HG03521 (cell line): ENCODE data around the gene ENO1.

Source experiments
- ATAC-seq: cut with Tn5 transposase; IDR thresholded peaks from one replicate; pipeline ENCODE4 v1.9.1; 2021; ENCODE audit warnings: mild to moderate bottlenecking, moderate library complexity; ENCODE audit not compliant: unreplicated experiment

Gene ENO1

DNA sequence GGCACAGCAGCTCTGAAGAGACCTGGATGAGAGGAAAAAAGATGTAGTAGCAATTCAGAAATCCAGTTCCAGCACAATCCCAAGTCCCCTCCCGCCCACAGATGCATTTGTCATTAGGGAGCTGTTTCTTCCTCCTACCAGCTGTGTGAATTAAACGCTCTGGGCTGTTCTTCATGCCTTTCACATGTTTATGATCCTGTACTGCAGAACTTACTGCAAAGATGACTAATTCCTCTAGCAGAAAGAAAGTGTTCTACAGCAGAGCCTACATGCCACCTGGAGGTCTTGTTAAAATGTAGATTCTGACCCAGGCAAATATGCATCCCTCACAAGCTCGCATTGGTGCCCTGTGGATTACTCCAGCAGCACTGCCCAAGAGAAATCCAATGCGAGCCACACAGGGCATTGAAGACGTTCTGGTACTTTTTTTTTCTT lies 6.5 kb downstream of the ENO1 start:
- ATAC-seq, result no peak

- no peak for ATAC-seq
Observed at GRCh38 chr1:8871539-8871935, 6.9 kb downstream of the ENO1 start.

DNA sequence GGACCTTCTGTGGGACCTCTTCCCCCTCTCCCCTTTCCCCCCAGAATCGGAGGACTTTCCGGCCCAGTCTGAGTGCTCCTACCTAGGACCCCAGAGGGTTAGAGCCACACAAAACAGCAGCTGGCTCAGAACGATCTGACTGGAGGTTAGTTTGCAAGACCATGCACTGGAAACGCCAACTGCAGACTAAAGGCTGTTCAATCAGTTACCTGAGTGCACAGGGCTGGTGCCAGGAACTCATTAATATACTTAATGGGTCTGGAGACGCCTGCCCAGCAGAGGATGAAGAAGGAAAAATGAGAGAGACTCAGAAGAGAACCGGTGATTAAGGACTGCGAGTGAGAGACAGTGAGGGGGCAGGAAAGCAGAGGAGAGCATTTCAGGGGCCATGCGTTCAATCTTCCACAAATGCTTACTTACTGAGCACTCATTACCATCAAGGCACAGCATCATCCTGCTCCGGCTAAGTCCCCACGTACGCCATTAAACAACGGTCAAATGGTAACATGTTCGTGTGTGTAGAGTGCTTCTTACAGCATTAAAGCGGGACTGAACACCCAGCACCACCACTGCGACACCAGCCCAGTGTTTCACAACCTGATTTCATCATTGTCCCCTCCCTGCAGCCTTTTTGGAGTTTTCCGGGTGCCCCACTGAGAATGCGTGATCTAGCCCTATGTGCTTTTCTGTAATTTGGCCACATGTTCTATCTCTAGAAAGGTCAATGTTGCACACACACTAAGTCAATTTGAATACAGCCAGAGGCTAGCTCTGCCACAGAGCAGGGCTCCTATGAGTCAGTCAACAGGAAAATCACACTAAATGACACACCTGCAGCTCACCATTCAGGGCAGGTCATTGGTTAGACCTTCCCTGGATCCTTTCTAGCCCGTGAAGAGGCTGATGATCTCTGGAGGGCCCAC lies 7.6 kb downstream of the ENO1 start:
- no peak for ATAC-seq

DNA sequence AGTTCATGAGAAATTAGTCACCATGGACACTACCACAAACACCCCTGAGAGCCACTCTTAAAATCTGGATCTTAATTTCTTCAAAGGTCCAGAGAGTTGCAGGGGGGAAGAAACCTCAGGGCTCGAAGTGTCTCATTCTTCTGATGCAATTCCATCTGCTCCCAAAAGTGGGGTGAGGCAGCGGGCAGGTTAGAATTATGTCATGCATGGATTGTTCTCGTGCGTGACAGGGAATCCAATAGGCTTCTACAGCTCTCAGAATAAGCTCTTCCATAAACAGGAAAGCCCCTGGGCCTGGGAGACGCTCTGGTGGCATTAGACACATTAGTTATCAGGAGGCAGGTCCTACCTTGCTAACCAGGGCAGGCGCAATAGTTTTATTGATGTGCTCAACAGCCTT lies 8.4 kb downstream of the ENO1 start:
- ATAC-seq, result no peak

DNA sequence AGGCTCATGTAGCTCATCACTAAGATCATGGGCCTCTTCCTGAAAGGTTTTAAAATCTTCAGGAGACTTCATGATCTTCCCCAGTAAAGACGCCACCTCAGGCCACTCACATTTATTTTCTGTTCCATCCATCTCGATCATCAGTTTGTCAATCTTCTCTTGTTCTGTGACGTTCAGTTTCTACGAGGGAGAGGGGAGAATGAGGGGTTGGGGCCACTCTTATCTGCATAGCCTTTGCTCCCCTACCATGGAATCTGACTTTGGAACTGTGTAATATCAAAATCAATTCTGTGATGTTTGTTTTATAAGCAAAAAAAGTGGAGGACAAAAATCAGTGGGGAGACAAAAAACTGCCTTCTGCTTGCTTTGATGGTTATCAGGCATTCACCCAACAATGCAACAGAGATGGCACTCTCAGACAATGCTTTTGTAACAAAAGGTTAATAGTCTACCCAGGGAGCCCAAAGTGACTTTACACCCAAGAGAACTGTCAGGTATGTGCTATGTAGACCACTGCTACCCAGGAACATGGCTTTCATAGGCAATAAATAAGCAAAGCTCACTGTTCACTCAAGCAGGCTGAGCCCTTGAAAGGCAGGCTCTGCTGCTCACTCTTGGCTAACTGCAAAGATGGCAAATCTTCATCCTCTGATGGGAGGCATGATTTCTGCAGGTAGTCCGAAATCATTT lies 10.5 kb downstream of the ENO1 start:
- no peak for ATAC-seq

GRCh38 chr1:8866792-8867415 lies 11.6 kb downstream of the ENO1 start:
- no peak for ATAC-seq

- ATAC-seq, result no peak
Observed at GRCh38 chr1:8866173-8866791, 12.2 kb downstream of the ENO1 start.

DNA sequence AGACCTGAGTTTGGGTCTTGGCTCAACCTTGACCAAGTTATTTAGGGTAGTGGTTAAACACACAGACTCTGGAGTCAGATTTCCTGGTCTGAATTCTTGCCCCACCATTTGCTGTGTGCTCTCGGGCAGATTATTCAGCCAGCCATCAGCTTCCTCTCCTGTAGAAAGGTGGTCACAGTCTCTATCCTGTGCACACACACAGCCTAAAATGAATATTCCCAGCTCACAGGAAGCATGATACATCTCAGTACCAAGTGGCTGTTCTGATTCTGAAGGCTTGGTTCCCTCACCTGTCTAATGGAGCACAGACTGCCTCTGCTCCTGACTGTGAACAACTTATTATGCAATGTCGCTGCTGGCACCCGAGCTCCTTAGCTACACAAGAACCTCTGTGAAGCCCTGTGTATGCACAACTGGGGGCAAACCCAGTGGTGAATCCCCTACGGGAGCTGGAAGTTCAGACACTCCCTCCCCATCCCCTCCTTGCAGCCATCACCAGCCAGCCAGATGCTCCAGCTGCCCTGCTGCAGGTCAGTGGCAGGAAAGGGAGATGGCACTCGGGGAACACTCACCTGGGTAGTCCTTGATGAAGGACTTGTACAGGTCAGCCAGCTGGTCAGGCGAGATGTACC lies 13.7 kb downstream of the ENO1 start:
- no peak for ATAC-seq

GRCh38 chr1:8863794-8864233 lies 14.7 kb downstream of the ENO1 start:
- no peak for ATAC-seq

DNA sequence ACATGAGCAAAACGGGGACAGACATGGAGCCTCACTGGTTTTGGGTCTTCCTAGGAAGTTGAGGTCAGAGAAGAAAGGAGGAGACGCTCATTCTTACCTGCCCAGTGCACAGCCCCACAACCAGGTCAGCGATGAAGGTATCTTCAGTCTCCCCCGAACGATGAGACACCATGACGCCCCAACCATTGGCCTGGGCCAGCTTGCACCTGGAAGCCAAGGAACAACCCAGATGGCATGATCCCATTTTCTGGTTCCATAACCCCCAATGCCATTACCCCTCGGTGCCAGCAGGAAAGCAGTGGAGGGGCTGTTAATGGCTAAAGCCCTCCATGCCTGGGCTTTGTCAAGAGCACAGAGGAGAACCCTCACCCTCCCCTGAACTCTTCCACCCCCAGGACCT lies 15.3 kb downstream of the ENO1 start:
- ATAC-seq, result no peak

GRCh38 chr1:8862528-8862927 lies 16.0 kb downstream of the ENO1 start:
- no peak for ATAC-seq

- ATAC-seq, result no peak
Observed at GRCh38 chr1:8860738-8861516, 17.6 kb downstream of the ENO1 start.

DNA sequence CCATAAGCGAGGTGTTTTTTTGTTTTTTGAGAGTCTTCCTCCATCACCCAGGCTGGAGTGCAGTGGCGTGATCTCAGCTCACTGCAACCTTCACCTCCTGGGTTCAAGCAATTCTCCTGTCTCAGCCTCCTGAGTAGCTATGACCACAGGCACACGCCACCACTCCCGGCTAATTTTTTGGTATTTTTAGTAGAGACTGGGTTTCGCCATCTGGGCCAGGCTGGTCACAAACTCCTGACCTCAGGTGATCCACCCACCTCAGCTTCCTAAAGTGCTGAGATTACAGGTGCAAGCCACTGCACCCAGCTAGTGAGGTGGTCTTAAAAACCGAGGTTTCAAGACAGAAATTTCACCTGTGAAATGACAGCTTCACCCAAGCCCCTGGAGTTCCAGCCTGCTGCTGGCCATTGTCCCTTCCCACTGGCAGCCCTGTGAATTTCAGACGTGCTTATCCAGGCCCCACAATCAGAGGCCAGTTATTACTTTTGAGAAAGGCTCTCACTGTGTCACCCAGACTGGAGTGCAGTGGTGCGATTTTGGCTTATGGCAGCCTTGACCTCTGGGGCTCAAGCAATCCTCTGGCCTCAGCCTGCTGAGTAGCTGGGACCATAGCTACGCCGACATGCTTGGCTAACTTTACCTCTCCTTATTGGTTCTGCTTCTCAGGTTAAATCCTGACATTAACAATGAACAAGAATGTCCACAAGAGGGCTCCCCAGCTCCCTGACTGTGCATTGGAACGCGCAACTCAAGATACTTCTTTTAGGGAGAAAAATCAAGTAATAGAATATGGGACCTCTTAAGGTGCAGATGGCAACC lies 19.4 kb downstream of the ENO1 start:
- ATAC-seq, result no peak

DNA sequence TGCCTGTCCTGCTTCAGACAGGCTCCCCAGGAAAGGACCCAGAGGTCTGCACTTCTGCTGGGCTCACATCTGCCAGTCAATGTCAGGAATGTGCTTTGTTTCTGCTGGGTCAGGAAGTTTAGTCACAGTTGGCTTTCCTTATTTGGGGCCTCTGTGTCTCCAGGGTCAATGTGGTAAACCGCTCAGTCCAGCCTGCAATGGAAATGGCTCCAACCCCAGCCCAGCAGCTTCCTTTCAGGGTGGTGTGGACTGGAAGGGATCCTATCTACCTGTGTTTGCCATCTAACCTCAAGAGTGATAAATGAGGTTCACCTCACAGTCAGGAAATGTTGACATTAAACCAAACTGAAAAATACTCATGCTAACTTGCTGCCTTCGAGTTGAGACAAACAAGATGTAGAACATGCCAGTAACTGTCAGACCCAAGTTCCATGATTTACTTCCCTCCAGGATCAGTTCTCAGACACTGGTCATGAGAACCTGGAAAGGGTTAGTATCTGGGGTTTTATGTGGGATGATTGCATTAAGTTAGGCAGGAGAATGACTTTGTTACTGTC lies 20.3 kb downstream of the ENO1 start:
- no peak for ATAC-seq

GRCh38 chr1:8856689-8857412 lies 21.6 kb downstream of the ENO1 start:
- no peak for ATAC-seq

- no peak for ATAC-seq
Observed at GRCh38 chr1:8854240-8854639, 24.2 kb downstream of the ENO1 start.

- ATAC-seq, result no peak
Observed at GRCh38 chr1:8851060-8851459, 27.4 kb downstream of the ENO1 start.
